Measurements from ENCODE around the gene PTCH1. TPM values are rescaled to one million over a fixed set of nuclear protein-coding genes. Genes with fewer than 3 reads are reported as not detected.

PTCH1 gene
- polyA plus RNA-seq, 3 donors: not detected

- Histone ChIP-seq H4K20me1 (ENCODE audit: insufficient read depth, low read length) (no peaks in the 10 kb centered on the region), H3K27ac (ENCODE audit: low read depth in 1 of 2, low read length in 2 of 2) (no peak overlapping the region), H3K9me3 (replicated peaks in 1 of 2; ENCODE audit: control insufficient read depth in 1 of 2, insufficient read depth in 1 of 2, low read length in 2 of 2) (no peaks in the 10 kb centered on the region), H3K36me3 (replicated peaks in 1 of 2; ENCODE audit: control insufficient read depth in 1 of 2, insufficient read depth in 2 of 2, low read length in 2 of 2) (no peaks in the 10 kb centered on the region), H3K79me2 (ENCODE audit: insufficient read depth, low read length) (no peaks in the 10 kb centered on the region), H2AFZ (ENCODE audit: insufficient read depth, low read depth, low read length, poor library complexity, severe bottlenecking) (no peak overlapping the region), H3K4me3 (replicated peaks in 1 of 3; ENCODE audit: low read depth in 2 of 3, low read length in 3 of 3) (no peak overlapping the region), H3K4me2 (replicated peaks; ENCODE audit: extremely low read depth, low read length, poor library complexity, severe bottlenecking) (no peak overlapping the region), H3K27me3 (ENCODE audit: control insufficient read depth in 2 of 2, insufficient read depth in 2 of 2, low read length in 2 of 2) (peaks cover 0 to 5% of the 10 kb centered on the region in 2 donors), H3K4me1 (ENCODE audit: control insufficient read depth in 1 of 2, insufficient read depth in 2 of 2, low read length in 2 of 2) (no peaks in the 10 kb centered on the region), H3K9ac (ENCODE audit: insufficient read depth, low read length, poor library complexity, severe bottlenecking) (no peak overlapping the region)
- WGBS (ENCODE audit: insufficient coverage): 97% methylated on average over 24 of the region's 26 CpGs
- H3K27me3 Mint-ChIP-seq (ENCODE audit: low read depth in 3 of 3): peaks cover 15 to 30% (median 24%) of the 10 kb centered on the region in 3 donors
- intact Hi-C loops (cut with micrococcal nuclease): no loop called here
- H3K36me3 Mint-ChIP-seq: no peaks in the 10 kb centered on the region
- H3K4me1 Mint-ChIP-seq: no peaks in the 10 kb centered on the region
- TF ChIP-seq, protein P1, sequence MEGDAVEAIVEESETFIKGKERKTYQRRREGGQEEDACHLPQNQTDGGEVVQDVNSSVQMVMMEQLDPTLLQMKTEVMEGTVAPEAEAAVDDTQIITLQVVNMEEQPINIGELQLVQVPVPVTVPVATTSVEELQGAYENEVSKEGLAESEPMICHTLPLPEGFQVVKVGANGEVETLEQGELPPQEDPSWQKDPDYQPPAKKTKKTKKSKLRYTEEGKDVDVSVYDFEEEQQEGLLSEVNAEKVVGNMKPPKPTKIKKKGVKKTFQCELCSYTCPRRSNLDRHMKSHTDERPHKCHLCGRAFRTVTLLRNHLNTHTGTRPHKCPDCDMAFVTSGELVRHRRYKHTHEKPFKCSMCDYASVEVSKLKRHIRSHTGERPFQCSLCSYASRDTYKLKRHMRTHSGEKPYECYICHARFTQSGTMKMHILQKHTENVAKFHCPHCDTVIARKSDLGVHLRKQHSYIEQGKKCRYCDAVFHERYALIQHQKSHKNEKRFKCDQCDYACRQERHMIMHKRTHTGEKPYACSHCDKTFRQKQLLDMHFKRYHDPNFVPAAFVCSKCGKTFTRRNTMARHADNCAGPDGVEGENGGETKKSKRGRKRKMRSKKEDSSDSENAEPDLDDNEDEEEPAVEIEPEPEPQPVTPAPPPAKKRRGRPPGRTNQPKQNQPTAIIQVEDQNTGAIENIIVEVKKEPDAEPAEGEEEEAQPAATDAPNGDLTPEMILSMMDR (IDR thresholded peaks at IDR 0.05): no peak
- H3K9me3 Mint-ChIP-seq: no peaks in the 10 kb centered on the region
- no peak for DNase-seq
- H3K4me3 Mint-ChIP-seq: no peak overlapping the region
- no peak overlapping the region for H3K27ac Mint-ChIP-seq
Observed at GRCh38 chr9:95446984-95447383, 69.8 kb downstream of the PTCH1 start.

- no peak overlapping the region for H3K4me3 Mint-ChIP-seq
- Histone ChIP-seq H3K36me3 (replicated peaks in 1 of 2; ENCODE audit: control insufficient read depth in 1 of 2, insufficient read depth in 2 of 2, low read length in 2 of 2) (no peaks in the 10 kb centered on the region), H3K4me2 (replicated peaks; ENCODE audit: extremely low read depth, low read length, poor library complexity, severe bottlenecking) (no peak overlapping the region), H3K9me3 (replicated peaks in 1 of 2; ENCODE audit: control insufficient read depth in 1 of 2, insufficient read depth in 1 of 2, low read length in 2 of 2) (no peaks in the 10 kb centered on the region), H3K4me3 (replicated peaks in 1 of 3; ENCODE audit: low read depth in 2 of 3, low read length in 3 of 3) (no peak overlapping the region), H3K27me3 (ENCODE audit: control insufficient read depth in 2 of 2, insufficient read depth in 2 of 2, low read length in 2 of 2) (peaks cover 0 to 12% of the 10 kb centered on the region in 2 donors), H2AFZ (ENCODE audit: insufficient read depth, low read depth, low read length, poor library complexity, severe bottlenecking) (no peak overlapping the region), H3K4me1 (ENCODE audit: control insufficient read depth in 1 of 2, insufficient read depth in 2 of 2, low read length in 2 of 2) (no peaks in the 10 kb centered on the region), H3K79me2 (ENCODE audit: insufficient read depth, low read length) (no peaks in the 10 kb centered on the region), H4K20me1 (ENCODE audit: insufficient read depth, low read length) (no peaks in the 10 kb centered on the region), H3K9ac (ENCODE audit: insufficient read depth, low read length, poor library complexity, severe bottlenecking) (no peak overlapping the region), H3K27ac (ENCODE audit: low read depth in 1 of 2, low read length in 2 of 2) (no peak overlapping the region)
- intact Hi-C loops (cut with micrococcal nuclease): no loop called here
- TF ChIP-seq, protein P1 (IDR thresholded peaks at IDR 0.05): no peak
- H3K36me3 Mint-ChIP-seq: no peaks in the 10 kb centered on the region
- H3K27ac Mint-ChIP-seq: no peak overlapping the region
- H3K9me3 Mint-ChIP-seq: no peaks in the 10 kb centered on the region
- no peak for DNase-seq
- WGBS (ENCODE audit: insufficient coverage): 72% methylated on average over 5 of the region's 5 CpGs
- H3K4me1 Mint-ChIP-seq: no peaks in the 10 kb centered on the region
- peaks cover 12 to 30% (median 22%) of the 10 kb centered on the region in 3 donors for H3K27me3 Mint-ChIP-seq (ENCODE audit: low read depth in 3 of 3)
Observed at GRCh38 chr9:95446259-95446658, 70.5 kb downstream of the PTCH1 start.

All from CD14-positive monocyte (primary cell).